A549 (cell line): ENCODE results near the gene ALCAM.

Experiments
- CHD2 ChIP-seq: fragments of 150-350 bp; IDR thresholded peaks from 2 replicates; pipeline ENCODE4 v1.6.1; 2014; ENCODE audit warnings: low read length; ENCODE audit not compliant: partially characterized antibody
- CTCF ChIP-seq: fragments of >200 bp; sonication (Bioruptor Twin); formaldehyde crosslinking; IDR thresholded peaks from 3 replicates; pipeline ENCODE4 v1.5.1; 2016

- TF ChIP-seq CHD2 (no peak), CTCF (no peak)
These were observed 13.1 kb upstream of the ALCAM start for GRCh38 chr3:105353485-105354161.
